Hepatocyte (in vitro differentiated cells): ENCODE data around the gene NOD2. TPM values are rescaled to one million over a fixed set of nuclear protein-coding genes. Genes with fewer than 3 reads are reported as not detected.

Source experiments
- DNase-seq: peaks from one replicate; pipeline ENCODE4 v3.0.0-alpha.2; 2016; ENCODE audit warnings: low spot score
- H2AFZ ChIP-seq: fragments of 200-600 bp; sonication (generic); 2 replicates; pipeline ENCODE4 v1.6.0; 2016; ENCODE audit warnings: antibody characterized with exemption, mild to moderate bottlenecking
- H3K27ac ChIP-seq: fragments of 200-600 bp; sonication (generic); 2 replicates; pipeline ENCODE4 v1.5.1; 2016; ENCODE audit warnings: mild to moderate bottlenecking
- H3K27me3 ChIP-seq: fragments of 200-600 bp; sonication (generic); 2 replicates; pipeline ENCODE4 v1.6.1; 2016
- H3K36me3 ChIP-seq: fragments of 200-600 bp; sonication (generic); replicated peaks from 2 replicates; pipeline ENCODE4 v1.5.1; 2016; ENCODE audit warnings: low read depth; ENCODE audit not compliant: insufficient read depth
- H3K4me1 ChIP-seq: fragments of 200-600 bp; sonication (generic); 2 replicates; pipeline ENCODE4 v1.5.1; 2016; ENCODE audit warnings: mild to moderate bottlenecking, moderate library complexity; ENCODE audit not compliant: insufficient read depth
- H3K4me2 ChIP-seq: fragments of 200-600 bp; sonication (generic); 2 replicates; pipeline ENCODE4 v1.6.0; 2016
- H3K4me3 ChIP-seq: fragments of 200-600 bp; sonication (generic); 2 replicates; pipeline ENCODE4 v1.5.1; 2016; ENCODE audit warnings: mild to moderate bottlenecking
- H3K79me2 ChIP-seq: fragments of 200-600 bp; sonication (generic); 2 replicates; pipeline ENCODE4 v1.6.0; 2017; ENCODE audit warnings: mild to moderate bottlenecking
- H3K9me2 ChIP-seq: fragments of 200-600 bp; sonication (generic); replicated peaks from 2 replicates; pipeline ENCODE4 v1.6.0; 2017; ENCODE audit warnings: mild to moderate bottlenecking; ENCODE audit not compliant: insufficient read depth
- H3K9me3 ChIP-seq: fragments of 200-600 bp; sonication (generic); 2 replicates; pipeline ENCODE4 v1.5.1; 2016; ENCODE audit warnings: low read depth, mild to moderate bottlenecking
- H4K20me1 ChIP-seq: fragments of 200-600 bp; sonication (generic); 2 replicates; pipeline ENCODE4 v1.6.0; 2016; ENCODE audit warnings: mild to moderate bottlenecking; ENCODE audit not compliant: insufficient read depth, poor library complexity, severe bottlenecking
- CTCF ChIP-seq: fragments of 200-600 bp; sonication (generic); IDR thresholded peaks from 2 replicates; pipeline ENCODE4 v1.5.1; 2016; ENCODE audit warnings: antibody characterized with exemption, mild to moderate bottlenecking; ENCODE audit not compliant: poor library complexity
- EZH2 ChIP-seq: fragments of 200-600 bp; sonication (generic); IDR thresholded peaks from 2 replicates; pipeline ENCODE4 v1.6.1; 2016; ENCODE audit warnings: antibody characterized with exemption, mild to moderate bottlenecking, borderline replicate concordance
- EZH2phosphoT487 ChIP-seq: fragments of 200-600 bp; sonication (generic); IDR thresholded peaks from one replicate; pipeline ENCODE4 v1.6.1; 2018; ENCODE audit warnings: antibody characterized with exemption, mild to moderate bottlenecking, low read depth, moderate library complexity; ENCODE audit not compliant: unreplicated experiment, severe bottlenecking
- WGBS: methylation state at CpG from one replicate; pipeline ENCODE4 v1.1.6; 2016; ENCODE audit warnings: low lambda C conversion rate; ENCODE audit errors: missing lambda C conversion rate; 5-methylcytosine and 5-hydroxymethylcytosine counted together
- polyA plus RNA-seq: library from polyadenylated mRNA; unstranded; fragments of >200 nt; fragmentation: Nextera tagmentation; extraction: Ambion mirVana; gene quantifications from 2 replicates; pipeline ENCODE4 v1.2.1, GENCODE V29; 2016
- total RNA-seq: library from RNA; depleted of rRNA; stranded (reverse); fragments of >200 nt; gene quantifications from 2 replicates; pipeline ENCODE4 v1.2.3, GENCODE V29; 2014

The NOD2 gene
- total and polyA plus RNA-seq, 2 experiments from 2014 or later, result 0.13 TPM; not detected in 1

GRCh38 chr16:50709980-50710379 lies 16.6 kb downstream of the NOD2 start:
- 87% methylated on average over 5 of the region's 5 CpGs for WGBS
- Histone ChIP-seq H4K20me1 (no peaks in the 10 kb centered on the region), H3K4me3 (no peak overlapping the region), H3K4me2 (no peak overlapping the region), H2AFZ (no peak overlapping the region), H3K9me3 (no peaks in the 10 kb centered on the region), H3K79me2 (no peaks in the 10 kb centered on the region), H3K27me3 (no peaks in the 10 kb centered on the region), H3K27ac (no peak overlapping the region), H3K9me2 (no peaks in the 10 kb centered on the region), H3K36me3 (no peaks in the 10 kb centered on the region), H3K4me1 (peaks cover 22% of the 10 kb centered on the region)
- no peak for DNase-seq
- no peak for TF ChIP-seq EZH2phosphoT487
- no peak for TF ChIP-seq EZH2
- no peak for TF ChIP-seq CTCF

DNA sequence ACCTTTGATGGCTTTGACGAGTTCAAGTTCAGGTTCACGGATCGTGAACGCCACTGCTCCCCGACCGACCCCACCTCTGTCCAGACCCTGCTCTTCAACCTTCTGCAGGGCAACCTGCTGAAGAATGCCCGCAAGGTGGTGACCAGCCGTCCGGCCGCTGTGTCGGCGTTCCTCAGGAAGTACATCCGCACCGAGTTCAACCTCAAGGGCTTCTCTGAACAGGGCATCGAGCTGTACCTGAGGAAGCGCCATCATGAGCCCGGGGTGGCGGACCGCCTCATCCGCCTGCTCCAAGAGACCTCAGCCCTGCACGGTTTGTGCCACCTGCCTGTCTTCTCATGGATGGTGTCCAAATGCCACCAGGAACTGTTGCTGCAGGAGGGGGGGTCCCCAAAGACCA lies 17.6 kb downstream of the NOD2 start:
- no peaks in the 10 kb centered on the region for H4K20me1 ChIP-seq
- no peaks in the 10 kb centered on the region for H3K9me2 ChIP-seq
- TF ChIP-seq CTCF (no peak), EZH2phosphoT487 (no peak), EZH2 (no peak)
- no peaks in the 10 kb centered on the region for H3K79me2 ChIP-seq
- no peak overlapping the region for H3K4me3 ChIP-seq
- H3K36me3 ChIP-seq, result no peaks in the 10 kb centered on the region
- DNase-seq, result no peak
- no peaks in the 10 kb centered on the region for H3K9me3 ChIP-seq
- no peak overlapping the region for H2AFZ ChIP-seq
- no peak overlapping the region for H3K4me2 ChIP-seq
- 96% methylated on average over 21 of the region's 21 CpGs for WGBS
- H3K27me3 ChIP-seq, result no peaks in the 10 kb centered on the region
- no peak overlapping the region for H3K27ac ChIP-seq
- peaks cover 23% of the 10 kb centered on the region for H3K4me1 ChIP-seq

DNA sequence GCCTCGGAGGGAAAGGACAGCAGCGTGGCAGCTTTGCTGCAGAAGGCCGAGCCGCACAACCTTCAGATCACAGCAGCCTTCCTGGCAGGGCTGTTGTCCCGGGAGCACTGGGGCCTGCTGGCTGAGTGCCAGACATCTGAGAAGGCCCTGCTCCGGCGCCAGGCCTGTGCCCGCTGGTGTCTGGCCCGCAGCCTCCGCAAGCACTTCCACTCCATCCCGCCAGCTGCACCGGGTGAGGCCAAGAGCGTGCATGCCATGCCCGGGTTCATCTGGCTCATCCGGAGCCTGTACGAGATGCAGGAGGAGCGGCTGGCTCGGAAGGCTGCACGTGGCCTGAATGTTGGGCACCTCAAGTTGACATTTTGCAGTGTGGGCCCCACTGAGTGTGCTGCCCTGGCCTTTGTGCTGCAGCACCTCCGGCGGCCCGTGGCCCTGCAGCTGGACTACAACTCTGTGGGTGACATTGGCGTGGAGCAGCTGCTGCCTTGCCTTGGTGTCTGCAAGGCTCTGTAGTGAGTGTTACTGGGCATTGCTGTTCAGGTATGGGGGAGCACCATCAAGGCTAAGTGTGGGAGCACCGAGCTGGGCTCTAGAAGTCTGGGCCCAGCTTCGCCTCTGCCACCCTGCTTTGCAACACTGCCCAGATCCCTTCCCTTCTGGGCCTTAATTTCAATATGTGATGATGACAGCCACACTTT lies 18.6 kb downstream of the NOD2 start:
- DNase-seq, result no peak
- Histone ChIP-seq H3K9me3 (no peaks in the 10 kb centered on the region), H3K9me2 (no peaks in the 10 kb centered on the region), H3K4me1 (peaks cover 23% of the 10 kb centered on the region), H2AFZ (no peak overlapping the region), H3K27ac (no peak overlapping the region), H3K36me3 (no peaks in the 10 kb centered on the region), H3K4me2 (no peak overlapping the region), H3K79me2 (no peaks in the 10 kb centered on the region), H3K4me3 (no peak overlapping the region), H4K20me1 (no peaks in the 10 kb centered on the region), H3K27me3 (no peaks in the 10 kb centered on the region)
- 94% methylated on average over 25 of the region's 25 CpGs for WGBS
- TF ChIP-seq EZH2phosphoT487 (no peak), EZH2 (no peak), CTCF (no peak)

GRCh38 chr16:50712560-50712898 lies 19.1 kb downstream of the NOD2 start:
- H3K4me2 ChIP-seq, result no peak overlapping the region
- H3K9me2 ChIP-seq, result no peaks in the 10 kb centered on the region
- H3K27me3 ChIP-seq, result no peaks in the 10 kb centered on the region
- peak; percentile 37 for DNase-seq
- H3K27ac ChIP-seq, result peak overlapping the region; percentile 33
- no peak overlapping the region for H3K4me3 ChIP-seq
- H3K9me3 ChIP-seq, result no peaks in the 10 kb centered on the region
- no peaks in the 10 kb centered on the region for H4K20me1 ChIP-seq
- H3K36me3 ChIP-seq, result no peaks in the 10 kb centered on the region
- no peaks in the 10 kb centered on the region for H3K79me2 ChIP-seq
- peaks cover 23% of the 10 kb centered on the region for H3K4me1 ChIP-seq
- no peak for TF ChIP-seq EZH2
- TF ChIP-seq EZH2phosphoT487, result no peak
- no peak for TF ChIP-seq CTCF
- no peak overlapping the region for H2AFZ ChIP-seq
- WGBS, result 51% methylated on average over 3 of the region's 3 CpGs
